HG03196 (cell line): ENCODE data around the gene DNAJB11.
"Not testable (repeated sequence)": the region's sequence is repeated elsewhere in the genome, so short reads cannot be mapped to it uniquely, and the experiment has no call there.

Source experiments
- ATAC-seq: cut with Tn5 transposase; IDR thresholded peaks from one replicate; pipeline ENCODE4 v1.9.1; 2021; ENCODE audit not compliant: unreplicated experiment

The DNAJB11 gene

DNA sequence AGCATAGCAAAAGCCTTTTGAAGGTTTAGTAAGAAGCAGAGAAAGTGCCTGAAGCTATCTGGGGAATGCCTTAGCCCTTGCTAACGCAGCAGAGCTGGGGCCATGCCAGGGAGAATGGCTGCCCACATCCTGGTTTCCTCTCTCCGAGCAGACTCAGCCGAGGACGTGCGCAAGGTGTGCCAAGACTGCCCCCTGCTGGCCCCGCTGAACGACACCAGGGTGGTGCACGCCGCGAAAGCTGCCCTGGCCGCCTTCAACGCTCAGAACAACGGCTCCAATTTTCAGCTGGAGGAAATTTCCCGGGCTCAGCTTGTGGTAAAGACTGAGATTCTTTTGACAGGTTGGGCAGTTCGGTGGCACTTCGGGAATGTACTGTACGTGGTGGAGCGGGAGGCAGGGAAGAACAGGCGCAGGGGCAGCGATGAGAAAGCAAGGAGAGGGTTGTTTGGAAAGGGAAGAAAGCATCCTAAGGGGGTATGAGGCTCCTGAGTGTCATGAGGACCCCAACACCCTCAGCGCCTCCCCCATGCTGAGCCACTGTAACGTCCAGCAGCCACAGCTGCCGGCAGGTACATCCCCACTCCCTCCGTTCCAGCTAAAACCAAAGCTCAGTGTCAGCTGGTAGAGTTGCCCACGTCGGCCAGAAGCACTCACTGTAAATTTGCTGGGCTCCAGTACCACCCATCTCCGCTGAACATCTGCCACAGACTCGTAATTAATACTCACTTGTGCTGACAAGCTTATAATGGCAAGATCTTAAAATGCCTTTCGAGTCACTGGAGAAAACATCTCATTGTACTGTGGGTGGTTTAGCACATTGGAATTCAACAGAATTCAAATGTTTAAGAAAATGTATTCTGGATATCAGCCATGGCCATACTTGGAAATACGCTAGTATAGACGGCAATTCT, 46.8 kb downstream of the DNAJB11 start:
- peak; percentile 95 for ATAC-seq

- no peak for ATAC-seq
Observed at GRCh38 chr3:186618318-186618938, 47.9 kb downstream of the DNAJB11 start.

GRCh38 chr3:186619787-186620212, 49.3 kb downstream of the DNAJB11 start:
- ATAC-seq: no peak

DNA sequence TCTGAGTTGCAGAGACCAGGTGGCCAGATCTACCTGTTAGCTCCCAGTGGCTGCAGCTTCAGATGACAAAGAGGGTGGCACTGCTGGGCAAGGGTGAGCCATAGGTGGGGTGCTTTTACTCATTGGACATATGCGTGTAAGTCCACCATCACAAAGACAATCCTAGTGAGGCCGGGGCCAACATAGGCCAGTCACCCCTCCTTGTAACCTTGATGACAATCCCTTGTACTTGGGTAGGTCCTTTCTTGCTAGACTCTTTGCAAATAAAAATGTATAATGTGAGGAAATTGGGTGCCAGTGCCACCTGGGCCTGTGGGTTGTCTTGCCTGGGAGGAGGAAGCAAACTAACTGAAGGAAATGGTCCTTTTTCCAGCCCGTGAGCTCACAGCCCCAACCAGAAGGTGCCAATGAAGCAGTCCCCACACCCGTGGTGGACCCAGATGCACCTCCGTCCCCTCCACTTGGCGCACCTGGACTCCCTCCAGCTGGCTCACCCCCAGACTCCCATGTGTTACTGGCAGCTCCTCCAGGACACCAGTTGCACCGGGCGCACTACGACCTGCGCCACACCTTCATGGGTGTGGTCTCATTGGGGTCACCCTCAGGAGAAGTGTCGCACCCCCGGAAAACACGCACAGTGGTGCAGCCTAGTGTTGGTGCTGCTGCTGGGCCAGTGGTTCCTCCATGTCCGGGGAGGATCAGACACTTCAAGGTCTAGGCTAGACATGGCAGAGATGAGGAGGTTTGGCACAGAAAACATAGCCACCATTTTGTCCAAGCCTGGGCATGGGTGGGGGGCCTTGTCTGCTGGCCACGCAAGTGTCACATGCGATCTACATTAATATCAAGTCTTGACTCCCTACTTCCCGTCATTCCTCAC, 49.9 kb downstream of the DNAJB11 start:
- ATAC-seq: no peak

- no peak for ATAC-seq
Observed at GRCh38 chr3:186621894-186622650, 51.6 kb downstream of the DNAJB11 start.

DNA sequence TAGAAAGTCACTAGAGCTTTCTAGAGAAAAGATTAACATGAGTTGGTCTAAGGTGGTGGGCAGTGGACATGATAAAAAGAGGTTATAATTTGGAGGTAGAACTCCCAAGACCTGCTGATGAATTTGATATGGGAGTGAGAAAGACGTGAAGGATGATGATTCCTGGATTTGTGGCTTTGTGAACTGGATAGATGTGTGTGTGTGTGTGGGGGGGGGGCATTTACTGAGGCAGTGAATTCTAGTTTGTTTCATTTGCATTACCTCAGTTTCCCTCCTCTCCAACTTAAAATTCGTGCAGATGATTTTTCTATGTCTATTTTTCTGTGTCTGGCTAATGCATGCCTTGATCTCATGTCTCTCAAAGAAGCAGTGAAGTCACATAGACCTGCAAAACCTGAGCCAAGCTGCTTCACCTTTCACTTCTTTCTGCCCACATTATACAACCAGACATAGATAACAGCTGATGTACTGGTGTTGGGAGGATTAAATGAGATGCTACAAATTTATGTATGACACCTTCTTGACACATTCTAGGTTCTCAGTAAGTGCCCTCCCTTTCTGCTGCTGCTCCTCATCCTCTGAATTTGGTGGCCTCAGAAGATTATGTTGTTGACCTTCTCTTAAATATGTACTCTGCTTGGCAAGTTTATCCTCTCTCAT, 52.3 kb downstream of the DNAJB11 start:
- ATAC-seq: no peak

- no peak for ATAC-seq
Observed at GRCh38 chr3:186624598-186624997, 54.1 kb downstream of the DNAJB11 start.

DNA sequence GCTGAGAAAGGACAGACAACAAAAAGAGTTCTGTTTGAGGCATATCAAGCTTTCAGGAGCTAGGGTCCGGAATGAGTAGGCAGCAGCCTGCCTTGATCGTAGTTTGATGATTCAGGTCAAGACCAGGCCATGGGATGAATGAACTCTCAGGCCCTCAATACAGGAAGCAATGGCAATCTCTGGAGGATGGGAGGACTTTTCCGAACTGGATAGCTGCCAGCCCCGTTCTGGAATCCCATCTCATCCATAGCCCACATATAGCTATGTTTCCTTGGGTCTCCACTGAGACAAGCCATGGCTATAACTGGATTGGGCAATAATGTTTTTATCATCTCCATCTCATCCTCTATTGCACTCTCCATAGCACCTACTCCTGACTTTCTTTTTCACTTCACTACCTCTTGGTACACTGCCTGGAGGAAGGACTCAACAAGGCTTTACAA, 55.1 kb downstream of the DNAJB11 start:
- no peak for ATAC-seq

GRCh38 chr3:186626254-186626847, 55.8 kb downstream of the DNAJB11 start:
- ATAC-seq: no peak

GRCh38 chr3:186627852-186628414, 57.4 kb downstream of the DNAJB11 start:
- no peak for ATAC-seq

DNA sequence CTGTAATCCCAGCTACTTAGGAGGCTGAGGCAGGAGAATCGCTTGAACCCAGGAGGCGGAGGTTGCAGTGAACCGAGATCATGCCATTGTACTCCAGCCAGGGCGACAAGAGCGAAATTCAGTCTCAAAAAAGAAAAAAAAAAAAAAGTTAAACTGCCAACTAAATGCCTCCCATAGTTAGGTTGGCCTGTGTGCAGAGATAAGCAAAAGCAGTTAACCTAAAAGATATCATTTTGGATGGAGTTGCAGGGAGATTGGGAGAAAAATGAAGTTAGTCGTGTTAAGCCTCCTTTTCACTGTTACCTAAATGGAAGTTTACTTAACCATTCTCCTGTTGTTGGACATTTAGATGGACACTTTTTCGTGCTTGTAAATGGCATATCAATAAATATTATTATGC, 58.2 kb downstream of the DNAJB11 start:
- ATAC-seq: no peak

GRCh38 chr3:186630950-186631641, 60.6 kb downstream of the DNAJB11 start:
- ATAC-seq: no peak

- ATAC-seq: no peak
Observed at GRCh38 chr3:186633481-186633880, 63.0 kb downstream of the DNAJB11 start.

- not testable (repeated sequence) for ATAC-seq
Observed at GRCh38 chr3:186634207-186634606, 63.7 kb downstream of the DNAJB11 start.
